ENCODE results near the gene FMO3. TPM values are rescaled to one million over a fixed set of nuclear protein-coding genes. Genes with fewer than 3 reads are reported as not detected.

Gene FMO3
- total RNA-seq, 1 donor from 2014 or later: not detected

DNA sequence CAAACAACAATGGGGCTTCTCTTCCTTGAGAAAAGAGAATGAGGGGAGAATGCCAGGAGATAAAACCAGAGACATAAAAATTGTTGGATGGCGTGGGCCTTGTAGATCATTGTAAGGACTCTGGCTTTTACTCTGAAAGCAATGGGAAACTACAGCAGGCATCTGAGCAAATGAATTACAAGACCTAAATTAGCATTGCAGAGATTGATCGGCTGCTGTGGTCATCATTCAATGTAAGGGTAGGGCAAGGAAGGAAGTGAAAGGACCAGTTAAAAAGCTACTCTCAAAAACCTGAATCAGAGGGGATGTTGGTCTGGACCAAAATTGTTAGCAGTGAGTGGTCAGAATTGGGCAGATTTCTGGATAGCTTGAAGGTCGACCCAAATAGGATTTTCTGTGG is 21.4 kb downstream of the FMO3 start:
- H3K27ac Mint-ChIP-seq (ENCODE audit: unreplicated experiment): no peak overlapping the region
- no peak overlapping the region for H3K4me3 Mint-ChIP-seq (ENCODE audit: unreplicated experiment)
- no peaks in the 10 kb centered on the region for H3K9me3 Mint-ChIP-seq (ENCODE audit: unreplicated experiment)
- H3K36me3 Mint-ChIP-seq (ENCODE audit: unreplicated experiment): no peaks in the 10 kb centered on the region
- TF ChIP-seq CTCF (IDR thresholded peaks at IDR 0.05; ENCODE audit: partially characterized antibody, unreplicated experiment): no peak
- no peaks in the 10 kb centered on the region for H3K27me3 Mint-ChIP-seq (ENCODE audit: unreplicated experiment)
- DNase-seq: no peak
- H3K4me1 Mint-ChIP-seq (ENCODE audit: low read depth, unreplicated experiment): no peaks in the 10 kb centered on the region

DNA sequence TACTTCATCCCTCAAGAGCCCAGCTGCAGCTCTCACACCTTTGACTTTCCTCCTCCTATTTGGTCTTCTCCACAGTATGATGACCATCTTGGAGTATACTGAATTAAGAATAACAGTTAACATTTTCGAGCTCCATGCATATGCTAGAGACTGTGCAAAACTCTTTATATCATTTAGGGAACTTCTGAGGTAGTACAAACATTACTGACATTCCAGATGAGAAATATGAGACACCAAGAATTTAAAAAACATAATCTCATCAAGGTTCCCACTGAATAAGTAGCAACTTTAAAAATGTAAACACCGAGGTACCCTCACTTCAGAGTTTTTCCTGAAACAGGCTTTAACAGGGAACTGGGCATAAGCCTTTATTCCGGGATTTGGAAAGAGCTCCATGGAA is 22.7 kb downstream of the FMO3 start:
- no peaks in the 10 kb centered on the region for H3K27me3 Mint-ChIP-seq (ENCODE audit: unreplicated experiment)
- no peak overlapping the region for H3K27ac Mint-ChIP-seq (ENCODE audit: unreplicated experiment)
- H3K9me3 Mint-ChIP-seq (ENCODE audit: unreplicated experiment): no peaks in the 10 kb centered on the region
- H3K4me3 Mint-ChIP-seq (ENCODE audit: unreplicated experiment): no peak overlapping the region
- DNase-seq: no peak
- H3K4me1 Mint-ChIP-seq (ENCODE audit: low read depth, unreplicated experiment): no peaks in the 10 kb centered on the region
- H3K36me3 Mint-ChIP-seq (ENCODE audit: unreplicated experiment): no peaks in the 10 kb centered on the region
- no peak for TF ChIP-seq CTCF (IDR thresholded peaks at IDR 0.05; ENCODE audit: partially characterized antibody, unreplicated experiment)

- no peak for DNase-seq
- Mint-ChIP-seq H3K4me1 (ENCODE audit: low read depth, unreplicated experiment) (no peaks in the 10 kb centered on the region), H3K36me3 (ENCODE audit: unreplicated experiment) (no peaks in the 10 kb centered on the region), H3K27ac (ENCODE audit: unreplicated experiment) (no peak overlapping the region), H3K9me3 (ENCODE audit: unreplicated experiment) (no peaks in the 10 kb centered on the region), H3K4me3 (ENCODE audit: unreplicated experiment) (no peak overlapping the region), H3K27me3 (ENCODE audit: unreplicated experiment) (no peaks in the 10 kb centered on the region)
- no peak for TF ChIP-seq CTCF (IDR thresholded peaks at IDR 0.05; ENCODE audit: partially characterized antibody, unreplicated experiment)
These were observed 24.7 kb downstream of the FMO3 start for GRCh38 chr1:171115280-171115897.

DNA sequence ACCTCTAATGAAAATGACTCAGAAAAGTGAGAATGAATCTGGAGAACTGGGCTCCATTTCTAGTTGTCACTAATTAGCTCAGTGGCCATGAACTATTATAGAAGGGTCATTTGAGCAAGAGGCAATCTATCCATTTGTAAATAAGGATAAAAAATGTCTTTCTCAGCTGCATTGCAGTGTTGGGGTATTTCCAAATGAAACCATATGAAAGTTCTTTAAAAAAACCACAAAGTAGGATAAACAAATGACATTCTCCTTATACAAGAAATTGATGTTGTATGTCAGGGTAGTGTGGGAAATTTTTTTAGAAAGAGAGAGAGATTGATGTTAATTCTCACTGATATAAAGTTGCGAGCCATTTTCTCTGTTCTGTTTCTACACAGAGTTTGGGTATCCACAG is 26.0 kb downstream of the FMO3 start:
- no peaks in the 10 kb centered on the region for H3K27me3 Mint-ChIP-seq (ENCODE audit: unreplicated experiment)
- H3K9me3 Mint-ChIP-seq (ENCODE audit: unreplicated experiment): no peaks in the 10 kb centered on the region
- no peak for DNase-seq
- TF ChIP-seq CTCF (IDR thresholded peaks at IDR 0.05; ENCODE audit: partially characterized antibody, unreplicated experiment): no peak
- H3K4me3 Mint-ChIP-seq (ENCODE audit: unreplicated experiment): no peak overlapping the region
- no peaks in the 10 kb centered on the region for H3K4me1 Mint-ChIP-seq (ENCODE audit: low read depth, unreplicated experiment)
- no peaks in the 10 kb centered on the region for H3K36me3 Mint-ChIP-seq (ENCODE audit: unreplicated experiment)
- no peak overlapping the region for H3K27ac Mint-ChIP-seq (ENCODE audit: unreplicated experiment)

GRCh38 chr1:171117085-171117484 is 26.4 kb downstream of the FMO3 start:
- Mint-ChIP-seq H3K4me1 (ENCODE audit: low read depth, unreplicated experiment) (no peaks in the 10 kb centered on the region), H3K27me3 (ENCODE audit: unreplicated experiment) (no peaks in the 10 kb centered on the region), H3K36me3 (ENCODE audit: unreplicated experiment) (no peaks in the 10 kb centered on the region), H3K9me3 (ENCODE audit: unreplicated experiment) (no peaks in the 10 kb centered on the region), H3K27ac (ENCODE audit: unreplicated experiment) (no peak overlapping the region), H3K4me3 (ENCODE audit: unreplicated experiment) (no peak overlapping the region)
- no peak for TF ChIP-seq CTCF (IDR thresholded peaks at IDR 0.05; ENCODE audit: partially characterized antibody, unreplicated experiment)
- DNase-seq: no peak

All from glutamatergic neuron (in vitro differentiated cells).